GM11168 (cell line): ENCODE measurements around the gene KLRC3.
"Not testable (repeated sequence)": the region's sequence is repeated elsewhere in the genome, so short reads cannot be mapped to it uniquely, and the experiment has no call there.

Source experiments
- in situ Hi-C: fragments of 300-500 bp; cut with MboI; formaldehyde crosslinking; loops from one replicate; pipeline ENCODE4 v1.12.0; 2022; ENCODE audit warnings: low sequenced_read_pairs; ENCODE audit not compliant: unreplicated experiment

The KLRC3 gene

GRCh38 chr12:10405294-10405693 lies 15.1 kb downstream of the KLRC3 start:
- in situ Hi-C loops: no loop called here

GRCh38 chr12:10404798-10405197 lies 15.6 kb downstream of the KLRC3 start:
- in situ Hi-C loops: no loop called here

DNA sequence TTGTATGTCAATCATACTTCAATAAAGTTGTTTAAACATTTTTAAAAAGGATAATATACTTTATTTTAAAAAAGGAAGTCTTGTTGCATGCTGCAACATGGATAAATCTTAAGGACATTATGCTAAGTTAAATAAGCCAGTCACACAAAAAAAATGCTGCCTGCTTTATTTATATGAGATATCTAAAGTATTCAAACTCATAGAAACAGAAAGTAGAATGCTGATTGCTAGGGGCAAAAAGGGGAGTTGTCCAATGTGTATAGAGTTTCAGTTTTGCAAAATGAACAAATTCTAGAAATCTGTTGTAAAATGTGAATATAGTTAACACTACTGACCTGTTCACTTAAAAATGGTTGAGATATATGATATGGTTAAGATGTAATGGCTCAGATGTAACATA lies 19.6 kb downstream of the KLRC3 start:
- in situ Hi-C loops: no loop called here

- in situ Hi-C loops: no loop called here
Measured at GRCh38 chr12:10398168-10398567, 22.2 kb downstream of the KLRC3 start.

DNA sequence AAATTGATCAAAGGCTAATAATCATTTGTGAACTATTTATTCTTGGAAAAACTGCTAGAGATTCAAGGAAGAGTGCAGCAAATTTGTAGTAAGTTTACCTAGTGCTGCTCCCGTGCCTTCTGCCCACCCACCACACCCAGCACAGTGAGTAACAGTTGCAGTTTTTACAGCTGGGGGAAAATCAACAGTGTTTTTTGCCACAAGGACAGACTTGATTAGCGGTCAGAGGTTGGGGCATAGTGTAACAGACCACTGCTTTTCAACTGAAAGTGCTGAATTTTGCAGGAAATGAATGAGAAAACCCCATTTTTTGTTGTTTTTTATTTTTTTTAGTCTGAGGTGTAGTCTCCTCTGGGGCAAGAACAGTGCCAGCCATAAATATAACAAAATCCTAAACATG lies 23.1 kb downstream of the KLRC3 start:
- in situ Hi-C loops: no loop called here

DNA sequence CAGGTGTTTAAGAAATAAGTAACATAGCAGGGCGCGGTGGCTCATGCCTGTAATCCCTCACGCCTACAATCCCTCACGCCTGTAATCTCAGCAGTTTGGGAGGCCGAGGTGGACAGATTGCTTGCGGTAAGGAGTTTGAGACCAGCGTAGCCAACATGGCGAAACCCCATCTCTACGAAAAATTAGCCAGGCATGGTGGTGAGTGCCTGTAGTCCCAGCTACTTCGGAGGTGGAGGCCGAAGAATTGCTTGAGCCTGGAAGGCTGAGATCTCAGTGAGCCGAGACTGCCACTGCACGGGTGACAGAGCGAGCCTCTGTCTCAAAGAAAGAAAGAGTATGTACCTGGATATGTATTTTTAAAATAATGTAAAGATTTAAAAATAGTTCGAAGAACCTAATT lies 24.2 kb downstream of the KLRC3 start:
- in situ Hi-C loops: not testable (repeated sequence)

DNA sequence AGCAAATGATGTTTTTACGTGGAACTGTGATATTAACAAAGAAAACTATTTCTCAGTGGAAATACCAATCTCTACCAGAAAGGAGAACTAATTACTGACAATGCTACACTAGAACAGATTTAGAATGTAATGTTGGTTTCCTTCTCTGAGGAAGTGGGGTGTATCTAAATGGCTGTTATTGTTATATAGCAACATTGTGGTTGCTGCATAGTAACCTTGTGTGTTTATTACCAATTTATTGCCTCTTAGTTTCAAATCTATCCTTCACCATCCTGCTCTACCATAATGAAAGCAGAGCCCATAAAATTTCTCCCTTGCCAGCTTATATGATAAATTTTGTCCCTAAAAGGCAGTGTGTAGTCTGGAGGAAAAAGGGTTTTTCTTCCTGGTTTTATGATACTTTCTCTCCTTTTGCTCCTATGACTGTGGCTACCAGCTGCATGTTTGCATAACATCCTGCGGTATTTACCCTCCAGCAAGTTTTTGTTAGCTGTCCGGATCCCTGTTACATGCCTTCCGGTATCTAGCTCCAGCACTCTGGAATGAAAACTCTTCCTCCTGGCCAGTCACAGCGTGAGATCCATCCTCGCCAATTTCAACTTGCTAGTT lies 24.9 kb downstream of the KLRC3 start:
- in situ Hi-C loops: no loop called here

DNA sequence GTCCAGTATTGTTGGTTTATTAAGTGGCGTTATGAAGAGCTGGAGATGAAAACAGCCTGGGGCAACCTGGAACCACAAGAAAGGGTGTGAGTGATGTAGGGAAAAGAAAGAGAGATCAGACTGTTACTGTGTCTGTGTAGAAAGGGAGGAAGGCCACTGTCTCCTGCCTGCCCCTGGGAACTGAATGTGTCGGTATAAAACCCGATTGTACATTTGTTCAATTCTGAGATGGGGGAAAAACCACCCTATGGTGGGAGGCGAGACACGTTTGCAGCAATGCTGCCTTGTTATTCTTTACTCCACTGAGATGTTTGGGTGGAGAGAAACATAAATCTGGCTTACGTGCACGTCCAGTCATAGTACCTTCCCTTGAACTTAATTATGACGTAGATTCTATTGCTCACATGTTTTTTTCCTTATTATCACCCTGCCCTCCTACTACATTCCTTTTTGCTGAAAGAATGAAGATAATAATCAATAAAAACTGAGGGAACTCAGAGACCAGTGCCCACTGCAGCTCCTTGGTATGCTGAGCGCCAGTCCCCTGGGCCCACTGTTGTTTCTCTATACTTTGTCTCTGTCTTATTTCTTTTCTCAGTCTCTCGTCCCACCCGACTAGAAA lies 25.8 kb downstream of the KLRC3 start:
- in situ Hi-C loops: not testable (repeated sequence)

- in situ Hi-C loops: no loop called here
Measured at GRCh38 chr12:10393291-10393690, 27.1 kb downstream of the KLRC3 start.

DNA sequence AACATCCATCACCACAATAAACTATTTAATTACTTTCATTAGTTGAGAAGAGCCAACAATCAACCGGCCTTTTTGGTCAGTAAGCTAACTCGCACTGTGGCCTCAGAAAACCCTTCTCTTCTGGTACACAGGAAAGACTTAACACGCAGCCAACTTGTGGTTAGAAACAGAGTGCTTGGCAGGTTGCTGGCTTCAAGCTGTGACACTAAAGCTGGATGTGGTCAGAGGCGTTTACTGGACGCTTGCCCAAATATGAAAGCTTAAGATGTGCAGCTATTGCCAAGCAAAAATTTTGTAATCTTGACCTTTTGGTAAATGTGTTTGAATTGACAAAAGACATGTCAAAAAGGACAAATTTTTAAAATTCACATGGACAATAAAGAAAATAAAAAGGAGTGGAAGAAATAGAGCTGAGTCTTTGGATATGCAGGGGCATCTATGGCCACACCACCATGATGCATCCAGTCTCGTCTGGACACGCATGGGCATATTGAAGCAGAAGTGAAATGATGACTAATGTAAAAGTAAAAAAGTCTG lies 27.9 kb downstream of the KLRC3 start:
- in situ Hi-C loops: no loop called here

GRCh38 chr12:10390991-10391390 lies 29.4 kb downstream of the KLRC3 start:
- in situ Hi-C loops: not testable (repeated sequence)

DNA sequence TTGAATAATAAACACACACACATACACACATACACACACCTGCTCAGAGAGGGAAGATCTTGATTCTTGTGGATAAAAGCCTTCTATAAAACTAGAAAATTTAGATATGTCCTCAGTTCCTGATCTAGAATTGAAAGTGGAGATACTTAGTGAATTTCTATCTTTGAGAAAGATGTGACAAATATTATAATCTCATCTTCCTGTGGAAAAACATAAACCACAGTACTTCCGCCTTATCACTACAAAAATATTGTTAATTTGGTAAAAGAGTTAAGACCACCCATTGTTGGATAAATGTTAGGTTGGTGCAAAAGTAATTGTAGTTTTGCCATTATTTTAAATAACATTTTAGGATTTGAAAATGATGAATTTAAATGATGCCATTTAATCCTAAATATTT lies 30.5 kb downstream of the KLRC3 start, which contains the start of gene KLRK1:
TSS of gene KLRK1 (minus strand) at position 138 of the 400 bp plus-strand sequence. CDS start 1,231 bp downstream, outside the sequence.
- in situ Hi-C loops: no loop called here

- in situ Hi-C loops: no loop called here
Measured at GRCh38 chr12:10388624-10389413, 31.6 kb downstream of the KLRC3 start.

DNA sequence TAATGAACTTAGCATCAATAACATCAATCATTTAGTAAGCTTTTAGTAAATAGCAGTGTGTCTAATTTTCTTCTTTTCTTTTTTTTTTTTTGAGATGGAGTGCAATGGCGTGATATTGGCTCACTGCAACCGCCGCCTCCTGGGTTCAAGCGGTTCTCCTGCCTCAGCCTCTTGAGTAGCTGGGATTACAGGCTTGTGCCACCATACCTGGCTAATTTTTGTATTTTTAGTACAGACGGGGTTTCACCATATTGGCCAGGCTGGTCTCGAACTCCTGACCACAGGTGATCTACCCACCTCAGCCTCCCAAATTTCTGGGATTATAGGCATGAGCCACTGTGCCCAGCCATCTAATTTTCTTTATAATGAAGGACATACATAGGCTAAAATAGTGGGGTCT lies 32.9 kb downstream of the KLRC3 start:
- in situ Hi-C loops: not testable (repeated sequence)

DNA sequence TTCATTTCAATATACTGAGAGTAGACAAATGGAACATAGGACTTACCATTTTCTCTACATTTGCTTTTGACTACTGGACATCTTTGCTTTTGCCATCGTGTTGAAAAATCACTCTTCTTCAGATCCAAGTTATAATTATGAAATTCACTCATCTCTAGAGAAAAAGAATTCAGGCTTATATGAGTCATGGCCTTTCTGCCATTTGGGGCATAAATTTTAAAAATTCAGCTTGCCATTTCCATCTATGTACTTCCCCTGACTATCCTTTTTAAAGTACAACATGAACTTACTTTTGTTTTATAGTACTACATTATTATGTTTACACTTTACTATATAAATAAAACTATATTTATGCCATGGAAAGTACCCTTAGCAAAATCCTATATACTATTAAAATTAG lies 33.5 kb downstream of the KLRC3 start:
- in situ Hi-C loops: no loop called here

DNA sequence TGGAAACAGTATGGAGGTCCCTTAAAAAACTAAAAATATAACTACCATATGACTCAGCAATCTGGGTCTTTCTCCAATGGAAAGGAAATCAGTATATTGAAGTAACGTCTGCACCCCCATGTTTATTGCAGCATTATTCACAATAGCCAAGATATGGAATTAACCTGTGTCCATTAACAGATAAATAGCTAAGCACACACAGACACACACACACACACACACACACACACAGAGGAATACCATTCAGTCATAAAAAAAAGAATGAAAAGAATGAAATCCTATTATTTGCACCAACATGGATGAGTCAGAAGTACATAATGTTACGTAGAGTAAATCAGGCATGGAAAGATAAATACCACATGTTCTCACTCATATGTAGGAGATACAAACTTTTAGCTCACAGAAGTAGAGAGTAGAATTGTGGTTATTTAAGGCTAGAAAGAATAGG lies 35.2 kb downstream of the KLRC3 start:
- in situ Hi-C loops: no loop called here

DNA sequence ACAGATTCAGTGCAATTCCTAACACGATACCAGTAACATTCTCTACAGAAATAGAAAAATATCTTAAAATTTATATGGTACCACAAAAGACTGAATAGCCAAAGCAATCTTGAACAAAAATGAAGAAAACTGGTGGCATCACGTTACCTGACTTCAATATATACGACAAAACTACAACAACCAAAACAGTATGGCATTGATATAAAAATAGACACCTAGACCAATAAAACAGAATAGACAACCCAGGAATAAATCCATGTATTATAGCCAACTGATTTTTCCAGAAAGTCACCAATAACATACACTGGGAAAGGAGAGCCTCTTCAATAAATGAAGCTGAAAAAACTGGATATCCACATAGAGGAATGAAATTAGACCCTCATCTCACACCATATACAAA lies 36.2 kb downstream of the KLRC3 start:
- in situ Hi-C loops: no loop called here

GRCh38 chr12:10381928-10382628 lies 38.3 kb downstream of the KLRC3 start:
- in situ Hi-C loops: no loop called here

GRCh38 chr12:10378737-10379136 lies 41.7 kb downstream of the KLRC3 start:
- in situ Hi-C loops: not testable (repeated sequence)

- in situ Hi-C loops: loop anchor here (25.0 kb wide), 1 partner anchor 188 kb away; no protein-coding TSS in a partner anchor
Measured at GRCh38 chr12:10374624-10375018, 45.8 kb downstream of the KLRC3 start.
